IMR-90 (cell line): ENCODE measurements around the gene ATP10B. TPM values are rescaled to one million over a fixed set of nuclear protein-coding genes. Genes with fewer than 3 reads are reported as not detected.

ENCODE experiments used
- ATAC-seq: fragments of 200-7000 bp; cut with Tn5 transposase; 2 replicates; pipeline ENCODE4 v1.9.1; 2020; ENCODE audit warnings: low read depth, mild to moderate bottlenecking, moderate library complexity
- BruUV-seq: library from RNA; stranded (reverse); fragments of 400-500 nt; replicated peaks from 2 replicates; lab custom pipeline; 2021; lab: Mats Ljungman, UMichigan
- CTCF ChIA-PET: fragments of 300-600 bp; formaldehyde crosslinking; extraction: SDS; loops from one replicate; lab custom pipeline; 2021; ENCODE audit warnings: antibody characterized with exemption; lab: Yijun Ruan, JAX
- POLR2A ChIA-PET: fragments of 300-600 bp; sonication (Branson Sonifier 250); formaldehyde crosslinking; loops from one replicate; lab custom pipeline; 2022; ENCODE audit warnings: antibody characterized with exemption; ENCODE audit not compliant: unreplicated experiment; lab: Charles Lee
- DNase-seq: peaks from one replicate; pipeline ENCODE4 v3.0.0; 2013
- H2AFZ ChIP-seq: replicated peaks from 2 replicates; pipeline ENCODE3; 2013; ENCODE audit warnings: low read length, mild to moderate bottlenecking; ENCODE audit not compliant: poor library complexity
- H2AK5ac ChIP-seq: 2 replicates; pipeline ENCODE4 v1.6.1; 2013; ENCODE audit warnings: low read depth, low read length, inconsistent platforms
- H2AK9ac ChIP-seq: replicated peaks from 2 replicates; pipeline ENCODE3; 2013; ENCODE audit warnings: mild to moderate bottlenecking, low read depth, low read length, moderate library complexity; ENCODE audit not compliant: poor library complexity
- H2BK120ac ChIP-seq: 2 replicates; pipeline ENCODE4 v1.6.1; 2013; ENCODE audit warnings: low read depth, low read length, inconsistent platforms
- H2BK15ac ChIP-seq: 3 replicates; pipeline ENCODE4 v1.6.1; 2013; ENCODE audit warnings: low read depth, low read length, inconsistent platforms
- H2BK20ac ChIP-seq: 2 replicates; pipeline ENCODE4 v1.6.1; 2013; ENCODE audit warnings: low read depth, mild to moderate bottlenecking, inconsistent platforms, low read length, moderate library complexity
- H2BK5ac ChIP-seq: 2 replicates; pipeline ENCODE4 v1.6.1; 2013; ENCODE audit warnings: mild to moderate bottlenecking, low read depth, low read length, inconsistent platforms; ENCODE audit not compliant: poor library complexity, severe bottlenecking
- H3K14ac ChIP-seq: replicated peaks from 2 replicates; pipeline ENCODE4 v1.6.1; 2013; ENCODE audit warnings: low read depth, low read length, inconsistent platforms
- H3K18ac ChIP-seq: 2 replicates; pipeline ENCODE4 v1.6.1; 2013; ENCODE audit warnings: low read depth, low read length, control low read depth
- H3K23ac ChIP-seq: 2 replicates; pipeline ENCODE4 v1.6.1; 2013; ENCODE audit warnings: low read depth, low read length, inconsistent platforms
- H3K27ac ChIP-seq: 2 replicates; pipeline ENCODE4 v1.5.1; 2013; ENCODE audit warnings: mild to moderate bottlenecking, control low read depth, low read length; ENCODE audit not compliant: insufficient read depth
- H3K27me3 ChIP-seq: 2 replicates; pipeline ENCODE4 v1.6.1; 2013; ENCODE audit warnings: low read length; ENCODE audit not compliant: control insufficient read depth, insufficient read depth
- H3K36me3 ChIP-seq: 2 replicates; pipeline ENCODE4 v1.6.1; 2013; ENCODE audit warnings: low read length, mixed read lengths; ENCODE audit not compliant: control insufficient read depth, insufficient read depth
- H3K4ac ChIP-seq: 2 replicates; pipeline ENCODE4 v1.6.1; 2013; ENCODE audit warnings: low read depth, low read length, inconsistent platforms
- H3K4me1 ChIP-seq: 2 replicates; pipeline ENCODE4 v1.6.1; 2013; ENCODE audit warnings: low read length, mixed read lengths; ENCODE audit not compliant: control insufficient read depth, insufficient read depth
- H3K4me2 ChIP-seq: 2 replicates; pipeline ENCODE4 v1.6.1; 2013; ENCODE audit warnings: low read depth, mild to moderate bottlenecking, control low read depth, low read length, moderate library complexity
- H3K4me3 ChIP-seq: 2 replicates; pipeline ENCODE4 v1.5.1; 2013; ENCODE audit warnings: low read depth, mild to moderate bottlenecking, control low read depth, low read length, moderate library complexity; ENCODE audit not compliant: insufficient read depth
- H3K56ac ChIP-seq: 2 replicates; pipeline ENCODE4 v1.6.1; 2013; ENCODE audit warnings: low read length, inconsistent platforms; ENCODE audit not compliant: insufficient read depth; ENCODE audit errors: extremely low read depth
- H3K79me1 ChIP-seq, 2 experiments: 2 replicates each; pipeline ENCODE4 v1.6.1; 2013; ENCODE audit warnings: low read length in 2 of 2, inconsistent platforms in 1 of 2, low read depth in 1 of 2
- H3K9ac ChIP-seq: 2 replicates; pipeline ENCODE4 v1.6.1; 2013; ENCODE audit warnings: low read depth, low read length, control low read depth
- H3K9me1 ChIP-seq: 2 replicates; pipeline ENCODE4 v1.6.1; 2013; ENCODE audit warnings: low read length, inconsistent platforms; ENCODE audit not compliant: insufficient read depth
- H3K9me3 ChIP-seq: 2 replicates; pipeline ENCODE4 v1.6.1; 2013; ENCODE audit warnings: low read length; ENCODE audit not compliant: control insufficient read depth, insufficient read depth
- H4K20me1 ChIP-seq: 2 replicates; pipeline ENCODE4 v1.6.1; 2013; ENCODE audit warnings: low read length, inconsistent platforms; ENCODE audit not compliant: insufficient read depth
- H4K5ac ChIP-seq: 2 replicates; pipeline ENCODE4 v1.6.1; 2013; ENCODE audit warnings: mild to moderate bottlenecking, low read depth, low read length, control low read depth
- H4K8ac ChIP-seq, 2 experiments: 2 replicates each; pipeline ENCODE4 v1.6.1; 2013; ENCODE audit warnings: low read depth in 2 of 2, low read length in 2 of 2, control low read depth in 1 of 2, inconsistent platforms in 1 of 2
- H4K91ac ChIP-seq: 2 replicates; pipeline ENCODE4 v1.6.1; 2013; ENCODE audit warnings: low read depth, low read length, inconsistent platforms; ENCODE audit not compliant: insufficient read depth
- MXI1 ChIP-seq: IDR thresholded peaks from 2 replicates; pipeline ENCODE4 v1.6.1; 2012; ENCODE audit warnings: low read depth, mild to moderate bottlenecking, low read length, moderate library complexity, borderline replicate concordance
- NFE2L2 ChIP-seq: fragments of 150-350 bp; IDR thresholded peaks from 2 replicates; pipeline ENCODE4 v1.6.1; 2016; ENCODE audit warnings: low read depth, mild to moderate bottlenecking, low read length
- POLR2A ChIP-seq: IDR thresholded peaks from 2 replicates; pipeline ENCODE4 v1.6.1; 2012; ENCODE audit warnings: mild to moderate bottlenecking, low read depth, low read length
- RAD21 ChIP-seq: IDR thresholded peaks from 2 replicates; pipeline ENCODE4 v1.6.1; 2012; ENCODE audit warnings: low read length, improper control_type of control experiment
- RCOR1 ChIP-seq: IDR thresholded peaks from 2 replicates; pipeline ENCODE4 v1.6.1; 2012; ENCODE audit warnings: mild to moderate bottlenecking, low read length, improper control_type of control experiment; ENCODE audit not compliant: insufficient replicate concordance
- WGBS, 2 experiments: methylation state at CpG; one replicate each; pipeline versions ENCODE4 v1.1.5 to v1.1.7; 2013; ENCODE audit warnings: missing lambda C conversion rate in 2 of 2; ENCODE audit not compliant: insufficient read length in 1 of 2; ENCODE audit errors: extremely low coverage in 2 of 2; 5-methylcytosine and 5-hydroxymethylcytosine counted together
- dilution Hi-C: fragments of 300-500 bp; cut with HindIII; formaldehyde crosslinking; loops from one replicate; pipeline ENCODE4 v1.14.3; 2018; ENCODE audit warnings: low sequenced_read_pairs; ENCODE audit not compliant: unreplicated experiment
- in situ Hi-C: fragments of 300-500 bp; cut with MboI; formaldehyde crosslinking; loops from 3 replicates; pipeline ENCODE4 v1.14.3; 2019; ENCODE audit warnings: low sequenced_read_pairs, inconsistent platforms, mixed read lengths
- intact Hi-C: fragments of 100-400 bp; cut with micrococcal nuclease; formaldehyde crosslinking; loops from 2 replicates; pipeline ENCODE4 v1.10.0; 2022
- polyA plus RNA-seq, 3 experiments: library from polyadenylated mRNA; depleted of rRNA; stranded (reverse); fragments of >200 nt; gene quantifications; 2 replicates each; pipeline ENCODE4 v1.2.3, GENCODE V29; 2012; ENCODE audit warnings: low replicate concordance in 1 of 3
- total RNA-seq: library from RNA; depleted of rRNA; stranded (reverse); fragments of >200 nt; gene quantifications from 2 replicates; pipeline ENCODE4 v1.2.3, GENCODE V29; 2012

The ATP10B gene
- total and polyA plus RNA-seq, 2 of the 4 experiments (the other 2 are of a cell fraction) = not detected

DNA sequence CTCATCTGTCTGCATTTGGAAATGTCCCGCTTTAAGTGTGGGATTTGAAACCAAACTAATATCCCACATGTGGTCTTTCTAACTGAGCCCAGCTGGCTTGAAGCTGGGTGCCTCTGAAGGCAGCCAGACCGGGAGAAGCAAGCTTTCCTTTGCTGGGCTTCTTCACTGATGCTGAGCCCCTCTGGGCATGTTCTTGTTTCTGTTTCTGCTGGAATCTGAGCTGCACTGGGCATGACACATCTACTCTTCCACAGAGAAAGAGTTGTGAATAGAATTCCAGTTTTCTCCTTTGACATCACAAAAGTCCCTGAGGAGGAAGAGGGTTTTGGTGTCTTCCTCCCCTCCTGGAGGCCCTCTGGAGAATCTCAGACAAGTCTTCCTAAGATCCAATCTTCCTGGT lies 179.5 kb downstream of the ATP10B start:
- H3K4ac ChIP-seq = no peak overlapping the region
- H3K9me3 ChIP-seq = peaks cover 15% of the 10 kb centered on the region
- H3K14ac ChIP-seq = no peak overlapping the region
- H2BK5ac ChIP-seq = no peak overlapping the region
- no peak overlapping the region for H2BK120ac ChIP-seq
- H4K8ac ChIP-seq = no peak overlapping the region
- CTCF ChIA-PET = no interaction called here
- intact Hi-C loops (no loop called here), dilution Hi-C loops (no loop called here), in situ Hi-C loops (no loop called here)
- no peaks in the 10 kb centered on the region for H3K79me1 ChIP-seq
- no peaks in the 10 kb centered on the region for H3K36me3 ChIP-seq
- H3K4me1 ChIP-seq = no peaks in the 10 kb centered on the region
- no peak for ATAC-seq
- WGBS, 2 experiments = no CpG with 5 or more reads among the region's 2 CpGs
- POLR2A ChIA-PET = no interaction called here
- no peaks in the 10 kb centered on the region for H3K9me1 ChIP-seq
- no peak for DNase-seq
- H3K4me3 ChIP-seq = no peak overlapping the region
- no peaks in the 10 kb centered on the region for H4K20me1 ChIP-seq
- no peak overlapping the region for H3K9ac ChIP-seq
- no TSS peak for BruUV-seq
- H2AK9ac ChIP-seq = no peak overlapping the region
- no peak overlapping the region for H3K18ac ChIP-seq
- no peak overlapping the region for H2BK20ac ChIP-seq
- no peak overlapping the region for H2BK15ac ChIP-seq
- H4K91ac ChIP-seq = no peak overlapping the region
- no peak overlapping the region for H2AK5ac ChIP-seq
- H3K27ac ChIP-seq = no peak overlapping the region
- no peak overlapping the region for H3K56ac ChIP-seq
- no peak overlapping the region for H3K23ac ChIP-seq
- H3K4me2 ChIP-seq = no peak overlapping the region
- H2AFZ ChIP-seq = no peak overlapping the region
- H4K5ac ChIP-seq = no peak overlapping the region
- TF ChIP-seq RCOR1 = no peak
- no peak for TF ChIP-seq MXI1
- TF ChIP-seq RAD21 = no peak
- no peak for TF ChIP-seq NFE2L2
- no peak for TF ChIP-seq POLR2A
- no peaks in the 10 kb centered on the region for H3K27me3 ChIP-seq
